HG03045 (cell line): Measurements from ENCODE around the gene B3GNT2.
"Not testable (repeated sequence)": the region's sequence is repeated elsewhere in the genome, so short reads cannot be mapped to it uniquely, and the experiment has no call there.

Experiments
- ATAC-seq: cut with Tn5 transposase; IDR thresholded peaks from one replicate; pipeline ENCODE4 v1.9.1; 2021; ENCODE audit warnings: mild to moderate bottlenecking, moderate library complexity; ENCODE audit not compliant: unreplicated experiment

Gene B3GNT2

DNA sequence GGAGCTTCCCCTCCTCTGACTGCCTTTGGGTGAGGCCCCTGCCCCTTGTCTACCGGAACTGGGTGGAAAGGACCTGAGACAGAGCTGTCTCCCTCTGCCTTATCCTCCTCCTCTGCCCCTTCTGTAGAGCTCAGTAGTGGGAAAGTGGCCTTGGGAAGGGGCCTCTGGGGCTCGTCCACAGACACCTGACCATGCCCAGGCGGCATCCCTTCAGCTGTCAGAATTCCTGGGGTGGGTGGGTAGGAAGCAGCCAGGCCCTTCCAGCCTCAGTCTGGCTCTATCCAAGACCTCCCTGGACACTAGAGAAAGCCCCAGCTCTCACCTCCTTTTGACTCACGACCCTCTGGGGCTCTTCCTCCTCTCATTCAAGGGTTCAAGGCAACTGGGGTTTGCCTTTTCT, 35.6 kb downstream of the B3GNT2 start:
- ATAC-seq: no peak

GRCh38 chr2:62234755-62235655, 39.1 kb downstream of the B3GNT2 start:
- no peak for ATAC-seq

DNA sequence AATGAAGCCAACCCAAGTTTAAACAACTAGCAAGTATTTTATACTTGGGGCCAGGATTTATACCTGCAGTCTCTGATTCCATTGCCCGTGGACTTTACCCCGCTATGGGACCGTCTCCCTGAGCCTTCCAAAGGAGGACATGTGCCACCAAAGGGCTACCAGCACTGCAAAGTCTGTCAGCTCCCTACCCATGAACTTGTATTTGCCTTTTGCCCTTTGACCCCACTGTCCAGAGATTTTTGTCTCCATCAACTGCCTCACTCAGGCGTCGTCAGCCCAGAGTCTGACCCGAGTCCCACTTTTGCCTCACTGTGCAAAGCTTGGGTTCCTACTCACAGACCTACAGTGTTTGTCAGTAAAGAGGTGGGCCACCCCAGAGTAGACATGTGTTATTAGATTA, 40.6 kb downstream of the B3GNT2 start:
- ATAC-seq: no peak

GRCh38 chr2:62238236-62238635, 42.3 kb downstream of the B3GNT2 start:
- no peak for ATAC-seq

DNA sequence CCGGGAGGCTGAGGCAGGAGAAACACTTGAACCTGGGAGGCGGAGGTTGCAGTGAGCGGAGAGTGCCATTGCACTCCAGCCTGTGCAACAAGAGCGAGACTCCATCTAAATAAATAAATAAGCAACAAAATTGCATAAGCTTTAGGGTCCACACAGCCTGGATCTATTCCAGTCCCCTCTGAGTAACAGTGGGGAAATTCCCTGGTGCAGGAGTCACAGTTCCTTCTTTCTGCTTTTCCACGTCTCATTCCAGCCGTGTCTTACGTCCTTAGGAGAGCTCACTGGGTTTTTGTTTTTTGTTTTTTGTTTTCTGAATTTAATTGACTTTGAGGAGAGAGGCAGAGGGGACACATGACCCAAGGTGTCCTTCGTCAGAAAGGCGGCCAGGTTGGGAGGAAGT, 44.6 kb downstream of the B3GNT2 start:
- ATAC-seq: no peak

GRCh38 chr2:62243983-62244382, 48.1 kb downstream of the B3GNT2 start:
- ATAC-seq: no peak

- ATAC-seq: no peak
Measured at GRCh38 chr2:62248226-62248625, 52.3 kb downstream of the B3GNT2 start.

GRCh38 chr2:62250239-62250638, 54.3 kb downstream of the B3GNT2 start:
- no peak for ATAC-seq

DNA sequence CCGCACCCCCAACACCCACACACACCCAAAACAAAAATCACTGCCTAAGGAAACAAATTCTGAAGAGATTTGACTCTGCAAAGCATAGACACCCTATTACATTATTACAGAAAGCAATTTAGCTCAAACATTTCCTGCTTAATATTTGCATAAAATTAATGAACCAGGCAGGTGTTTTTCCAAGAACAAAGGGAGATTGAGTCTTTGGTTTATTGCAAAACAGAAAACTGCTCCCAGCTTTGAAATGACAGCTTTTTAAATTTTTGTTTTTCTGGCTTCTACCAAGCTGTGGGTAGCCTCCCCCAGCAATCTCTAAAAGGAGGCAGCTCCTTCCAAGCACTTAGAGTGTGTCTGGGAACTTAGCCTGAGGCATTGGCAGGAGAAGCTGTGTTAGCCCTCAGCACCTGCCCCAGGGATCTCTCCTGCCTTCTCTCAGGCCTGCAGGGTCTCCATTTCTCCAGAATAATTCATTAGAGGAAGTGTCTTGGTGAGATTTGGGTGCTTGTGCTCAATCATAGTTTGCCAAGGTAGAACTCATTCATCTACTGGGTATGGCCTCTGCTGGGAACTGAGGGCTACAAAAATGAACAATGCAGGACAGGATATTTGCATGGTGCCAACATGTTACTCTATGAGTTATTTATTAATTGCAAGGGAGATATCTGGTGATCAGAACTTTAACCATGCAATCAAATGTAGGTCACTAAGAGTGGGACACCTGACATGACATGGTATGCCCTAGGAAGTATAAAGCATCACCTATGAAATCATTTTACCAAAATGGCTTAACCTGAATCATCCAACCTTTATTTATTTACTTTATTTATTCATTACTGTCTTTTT, 58.7 kb downstream of the B3GNT2 start:
- ATAC-seq: no peak

- no peak for ATAC-seq
Measured at GRCh38 chr2:62257466-62257865, 61.6 kb downstream of the B3GNT2 start.

- no peak for ATAC-seq
Measured at GRCh38 chr2:62263076-62263715, 67.3 kb downstream of the B3GNT2 start.

DNA sequence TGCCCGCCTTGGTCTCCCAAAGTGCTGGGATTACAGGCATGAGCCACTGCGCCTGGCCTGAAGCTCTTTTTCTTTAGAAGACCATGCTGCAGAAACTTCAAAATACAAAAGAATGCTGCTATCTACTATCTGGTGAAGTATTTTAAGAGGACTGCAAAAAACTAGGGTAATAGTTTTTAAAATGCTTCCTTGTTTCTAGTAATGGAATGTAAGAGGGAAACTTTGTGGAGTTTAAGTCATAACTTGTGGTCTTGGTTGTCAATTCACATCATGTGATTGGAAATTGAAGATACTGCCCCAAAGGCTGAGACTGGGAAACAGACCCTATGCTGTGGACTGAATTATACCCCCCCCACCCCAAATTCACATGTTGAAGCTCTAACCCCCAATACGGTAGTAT, 68.3 kb downstream of the B3GNT2 start:
- no peak for ATAC-seq

DNA sequence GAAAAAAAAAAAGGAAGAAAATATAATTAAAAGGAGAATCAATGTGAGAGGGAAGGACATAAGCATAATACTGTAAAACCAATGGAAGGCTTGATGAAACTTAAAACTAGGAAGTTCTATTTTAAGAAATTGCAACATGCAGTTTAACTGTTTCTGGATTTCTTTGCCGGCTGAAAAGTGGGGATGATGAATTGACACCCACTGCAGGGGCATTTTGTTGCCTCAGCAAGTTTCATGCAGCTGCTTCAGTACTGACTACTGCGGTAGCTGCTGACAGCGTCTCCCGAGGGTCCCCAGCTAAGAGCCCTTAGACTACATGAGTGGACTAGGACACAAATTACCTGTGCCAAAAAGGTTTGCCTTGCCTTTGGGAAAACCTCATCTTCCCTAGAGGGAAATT, 69.2 kb downstream of the B3GNT2 start:
- ATAC-seq: no peak

DNA sequence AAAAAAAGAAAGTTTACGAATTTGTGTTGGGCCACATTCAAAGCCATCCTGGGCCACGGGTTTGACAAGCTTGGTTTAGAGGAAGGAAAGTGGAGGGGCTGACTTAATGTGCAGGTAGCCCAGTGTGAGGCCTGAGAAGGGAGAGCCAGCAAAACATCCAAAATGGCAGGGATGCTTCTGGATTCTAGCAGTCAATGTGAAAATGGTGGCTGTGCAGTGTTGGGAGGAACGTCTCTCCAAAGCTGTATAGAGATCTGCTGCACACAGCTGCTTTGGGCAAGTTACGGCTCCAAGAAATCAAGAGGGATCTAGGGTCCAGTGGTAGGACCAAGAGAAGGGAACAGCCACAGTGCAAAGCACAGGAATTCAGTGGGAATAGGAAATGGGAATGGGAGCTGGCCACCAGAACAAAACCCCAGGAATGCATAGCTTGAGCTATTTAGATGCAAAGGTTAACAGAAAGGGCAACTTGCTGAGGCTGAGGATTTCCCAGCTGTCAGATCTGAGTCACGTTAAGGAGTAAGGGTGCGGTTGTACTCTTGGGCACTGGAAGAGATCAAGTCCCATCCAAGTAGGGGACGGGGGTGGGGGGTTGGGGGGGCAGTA, 70.6 kb downstream of the B3GNT2 start:
- no peak for ATAC-seq

GRCh38 chr2:62267696-62268095, 71.8 kb downstream of the B3GNT2 start:
- no peak for ATAC-seq

- ATAC-seq: not testable (repeated sequence)
Measured at GRCh38 chr2:62268681-62269188, 72.8 kb downstream of the B3GNT2 start.

DNA sequence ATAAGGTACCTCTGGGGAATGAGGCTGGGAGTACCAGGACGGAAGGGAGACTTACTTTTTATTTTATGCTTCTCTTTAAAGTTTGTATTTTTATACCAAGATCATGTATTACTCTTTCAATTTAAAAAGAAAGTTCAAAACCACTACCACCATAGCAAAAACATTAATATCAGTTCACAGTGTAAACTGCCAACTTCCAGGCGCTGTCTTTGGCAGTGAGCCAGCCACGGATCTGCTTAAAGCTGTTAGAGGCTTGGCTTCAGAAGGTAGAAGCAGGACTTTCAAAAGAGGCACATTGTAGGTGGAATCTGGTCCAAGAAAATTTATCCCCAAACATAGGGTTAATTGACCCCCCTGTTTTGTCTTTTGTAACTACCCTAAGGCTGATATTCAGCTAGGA, 74.8 kb downstream of the B3GNT2 start:
- ATAC-seq: no peak
